Measurements from ENCODE around the gene DCAF11. TPM values are rescaled to one million over a fixed set of nuclear protein-coding genes. Genes with fewer than 3 reads are reported as not detected.

The DCAF11 gene
- total RNA-seq, 1 donor from 2014 or later, result 26.9 TPM

DNA sequence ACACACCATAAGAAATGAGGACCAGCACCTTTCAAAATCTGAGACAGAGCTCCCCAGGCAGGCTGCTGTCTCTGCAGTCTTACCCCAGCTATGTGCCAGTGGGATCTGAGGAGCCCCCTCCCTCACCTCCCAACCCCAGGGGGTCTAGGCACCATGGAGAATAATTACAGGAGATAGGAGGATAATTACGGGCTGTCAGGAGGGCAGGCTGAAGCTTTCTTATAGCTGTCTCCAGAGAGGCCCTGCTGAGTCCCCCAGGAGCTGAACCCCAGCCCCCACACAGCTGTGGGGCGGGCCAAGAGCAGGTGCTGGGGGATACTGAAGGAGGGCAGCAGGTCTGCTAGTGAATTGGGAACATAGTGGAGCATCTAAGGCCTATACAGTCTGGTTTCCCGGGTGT, 36.4 kb upstream of the DCAF11 start:
- no peak for TF ChIP-seq EZH2 (IDR thresholded peaks at IDR 0.05; ENCODE audit: insufficient read depth, low read length)
- TF ChIP-seq, protein P1, sequence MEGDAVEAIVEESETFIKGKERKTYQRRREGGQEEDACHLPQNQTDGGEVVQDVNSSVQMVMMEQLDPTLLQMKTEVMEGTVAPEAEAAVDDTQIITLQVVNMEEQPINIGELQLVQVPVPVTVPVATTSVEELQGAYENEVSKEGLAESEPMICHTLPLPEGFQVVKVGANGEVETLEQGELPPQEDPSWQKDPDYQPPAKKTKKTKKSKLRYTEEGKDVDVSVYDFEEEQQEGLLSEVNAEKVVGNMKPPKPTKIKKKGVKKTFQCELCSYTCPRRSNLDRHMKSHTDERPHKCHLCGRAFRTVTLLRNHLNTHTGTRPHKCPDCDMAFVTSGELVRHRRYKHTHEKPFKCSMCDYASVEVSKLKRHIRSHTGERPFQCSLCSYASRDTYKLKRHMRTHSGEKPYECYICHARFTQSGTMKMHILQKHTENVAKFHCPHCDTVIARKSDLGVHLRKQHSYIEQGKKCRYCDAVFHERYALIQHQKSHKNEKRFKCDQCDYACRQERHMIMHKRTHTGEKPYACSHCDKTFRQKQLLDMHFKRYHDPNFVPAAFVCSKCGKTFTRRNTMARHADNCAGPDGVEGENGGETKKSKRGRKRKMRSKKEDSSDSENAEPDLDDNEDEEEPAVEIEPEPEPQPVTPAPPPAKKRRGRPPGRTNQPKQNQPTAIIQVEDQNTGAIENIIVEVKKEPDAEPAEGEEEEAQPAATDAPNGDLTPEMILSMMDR (IDR thresholded peaks at IDR 0.05; ENCODE audit: insufficient read depth, low read depth, low read length), result no peak
- H3K27me3 Mint-ChIP-seq (ENCODE audit: low read depth, unreplicated experiment), result peaks cover 76% of the 10 kb centered on the region
- H3K36me3 Mint-ChIP-seq (ENCODE audit: low read depth, unreplicated experiment), result no peaks in the 10 kb centered on the region
- Histone ChIP-seq H3K9ac (ENCODE audit: low read length) (no peak overlapping the region), H3K27ac (ENCODE audit: low read depth, low read length) (no peak overlapping the region), H3K4me2 (ENCODE audit: low read length) (no peak overlapping the region), H3K9me3 (ENCODE audit: insufficient read depth, low read depth, low read length) (no peaks in the 10 kb centered on the region), H3K4me1 (ENCODE audit: insufficient read depth, low read length) (peaks cover 10% of the 10 kb centered on the region), H2AFZ (ENCODE audit: low read depth, low read length) (no peak overlapping the region), H3K79me2 (ENCODE audit: insufficient read depth, low read length) (no peaks in the 10 kb centered on the region), H4K20me1 (ENCODE audit: insufficient read depth, low read length) (no peaks in the 10 kb centered on the region), H3K27me3 (ENCODE audit: insufficient read depth, low read length) (peaks cover 31% of the 10 kb centered on the region), H3K4me3 (ENCODE audit: insufficient read depth, low read depth, low read length) (no peak overlapping the region), H3K36me3 (ENCODE audit: insufficient read depth, low read length) (no peaks in the 10 kb centered on the region)
- H3K9me3 Mint-ChIP-seq (ENCODE audit: unreplicated experiment), result no peaks in the 10 kb centered on the region
- DNase-seq (ENCODE audit: low read depth) (no peak), FAIRE-seq (no peak)
- no peak overlapping the region for H3K4me3 Mint-ChIP-seq (ENCODE audit: unreplicated experiment)
- no peaks in the 10 kb centered on the region for H3K4me1 Mint-ChIP-seq (ENCODE audit: low read depth, unreplicated experiment)
- H3K27ac Mint-ChIP-seq (ENCODE audit: unreplicated experiment), result no peak overlapping the region

DNA sequence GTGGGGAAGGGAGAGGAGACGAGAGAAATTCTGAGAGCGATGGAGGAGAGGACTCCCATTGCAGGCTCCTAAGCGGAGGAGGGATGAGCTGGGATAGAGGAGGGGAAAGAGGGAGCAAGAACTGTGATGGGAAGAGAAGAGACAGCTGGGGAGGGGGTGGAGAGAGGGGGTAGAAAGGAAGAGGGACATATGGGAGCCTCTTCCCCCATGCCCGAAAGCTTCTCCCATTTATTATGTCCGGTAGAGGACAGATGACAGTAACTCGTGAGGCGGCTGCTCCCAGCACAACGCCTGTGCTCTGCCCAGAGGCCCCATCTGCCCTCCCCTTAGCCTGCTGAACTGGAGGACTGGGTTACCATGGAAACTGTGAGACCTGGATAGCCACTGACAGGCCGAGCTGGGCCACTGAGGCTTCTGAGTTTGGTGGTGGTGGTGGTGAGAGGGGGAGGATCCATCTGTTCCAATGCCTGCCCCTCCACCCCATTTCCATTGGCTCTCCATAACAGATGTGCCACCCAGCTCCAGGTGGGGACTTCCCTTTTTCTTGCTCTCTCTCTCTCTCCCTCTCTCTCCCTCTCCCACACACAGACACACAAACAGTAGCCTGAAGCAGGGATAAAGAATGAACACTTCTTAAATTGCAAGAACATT, 35.0 kb upstream of the DCAF11 start:
- no peak overlapping the region for H3K9ac ChIP-seq (ENCODE audit: low read length)
- peak overlapping the region; percentile 65 for H3K4me3 Mint-ChIP-seq (ENCODE audit: unreplicated experiment)
- H3K27me3 ChIP-seq (ENCODE audit: insufficient read depth, low read length), result peaks cover 35% of the 10 kb centered on the region
- no peaks in the 10 kb centered on the region for H3K36me3 ChIP-seq (ENCODE audit: insufficient read depth, low read length)
- H3K36me3 Mint-ChIP-seq (ENCODE audit: low read depth, unreplicated experiment), result no peaks in the 10 kb centered on the region
- peaks cover 10% of the 10 kb centered on the region for H3K4me1 ChIP-seq (ENCODE audit: insufficient read depth, low read length)
- no peak overlapping the region for H3K4me3 ChIP-seq (ENCODE audit: insufficient read depth, low read depth, low read length)
- H3K4me2 ChIP-seq (ENCODE audit: low read length), result no peak overlapping the region
- TF ChIP-seq, protein P1 (IDR thresholded peaks at IDR 0.05; ENCODE audit: insufficient read depth, low read depth, low read length), result no peak
- TF ChIP-seq EZH2 (IDR thresholded peaks at IDR 0.05; ENCODE audit: insufficient read depth, low read length), result no peak
- H3K9me3 Mint-ChIP-seq (ENCODE audit: unreplicated experiment), result no peaks in the 10 kb centered on the region
- H2AFZ ChIP-seq (ENCODE audit: low read depth, low read length), result no peak overlapping the region
- H3K27ac Mint-ChIP-seq (ENCODE audit: unreplicated experiment), result no peak overlapping the region
- peaks cover 79% of the 10 kb centered on the region for H3K27me3 Mint-ChIP-seq (ENCODE audit: low read depth, unreplicated experiment)
- H4K20me1 ChIP-seq (ENCODE audit: insufficient read depth, low read length), result no peaks in the 10 kb centered on the region
- no peaks in the 10 kb centered on the region for H3K9me3 ChIP-seq (ENCODE audit: insufficient read depth, low read depth, low read length)
- H3K27ac ChIP-seq (ENCODE audit: low read depth, low read length), result no peak overlapping the region
- H3K79me2 ChIP-seq (ENCODE audit: insufficient read depth, low read length), result no peaks in the 10 kb centered on the region
- no peaks in the 10 kb centered on the region for H3K4me1 Mint-ChIP-seq (ENCODE audit: low read depth, unreplicated experiment)
- no peak for DNase-seq (ENCODE audit: low read depth)
- no peak for FAIRE-seq

DNA sequence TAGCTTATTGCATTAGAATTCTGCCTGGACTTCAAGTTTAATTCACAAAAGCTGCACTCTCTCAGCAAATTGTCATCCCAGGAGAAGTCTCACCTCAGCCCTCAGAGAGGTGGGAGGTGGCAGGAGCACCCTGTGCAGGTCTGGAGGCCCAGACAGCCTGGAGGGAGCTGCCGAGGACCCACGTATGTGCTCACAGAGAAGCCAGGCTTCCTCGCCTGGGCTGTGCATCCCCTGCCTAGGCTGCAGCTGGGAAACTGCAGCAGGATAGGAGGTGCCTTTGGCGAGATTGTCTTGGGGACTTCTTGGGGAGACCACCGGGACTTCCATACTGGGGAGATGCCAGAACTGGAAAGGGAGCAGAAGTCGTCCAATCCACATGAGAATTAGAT, 34.4 kb upstream of the DCAF11 start:
- H3K4me3 ChIP-seq (ENCODE audit: insufficient read depth, low read depth, low read length), result no peak overlapping the region

More for the DNA sequence above, 34.4 kb upstream of the DCAF11 start:
- FAIRE-seq (no peak), DNase-seq (ENCODE audit: low read depth) (no peak)
- Histone ChIP-seq H3K4me2 (ENCODE audit: low read length) (no peak overlapping the region), H3K9me3 (ENCODE audit: insufficient read depth, low read depth, low read length) (no peaks in the 10 kb centered on the region), H3K36me3 (ENCODE audit: insufficient read depth, low read length) (no peaks in the 10 kb centered on the region), H3K4me1 (ENCODE audit: insufficient read depth, low read length) (peaks cover 10% of the 10 kb centered on the region), H2AFZ (ENCODE audit: low read depth, low read length) (no peak overlapping the region), H4K20me1 (ENCODE audit: insufficient read depth, low read length) (no peaks in the 10 kb centered on the region), H3K9ac (ENCODE audit: low read length) (no peak overlapping the region), H3K27me3 (ENCODE audit: insufficient read depth, low read length) (peaks cover 35% of the 10 kb centered on the region), H3K79me2 (ENCODE audit: insufficient read depth, low read length) (no peaks in the 10 kb centered on the region), H3K27ac (ENCODE audit: low read depth, low read length) (no peak overlapping the region)
- Mint-ChIP-seq H3K27me3 (ENCODE audit: low read depth, unreplicated experiment) (peaks cover 79% of the 10 kb centered on the region), H3K27ac (ENCODE audit: unreplicated experiment) (no peak overlapping the region), H3K4me1 (ENCODE audit: low read depth, unreplicated experiment) (no peaks in the 10 kb centered on the region), H3K36me3 (ENCODE audit: low read depth, unreplicated experiment) (no peaks in the 10 kb centered on the region), H3K9me3 (ENCODE audit: unreplicated experiment) (no peaks in the 10 kb centered on the region), H3K4me3 (ENCODE audit: unreplicated experiment) (peak overlapping the region; percentile 65)
- TF ChIP-seq, protein P1 (IDR thresholded peaks at IDR 0.05; ENCODE audit: insufficient read depth, low read depth, low read length), result no peak
- TF ChIP-seq EZH2 (IDR thresholded peaks at IDR 0.05; ENCODE audit: insufficient read depth, low read length), result no peak

All from astrocyte (in vitro differentiated cells and primary cell).